HG03095 (cell line): Measurements from ENCODE around the gene LKAAEAR1.
"Not testable (repeated sequence)": the region's sequence is repeated elsewhere in the genome, so short reads cannot be mapped to it uniquely, and the experiment has no call there.

ENCODE experiments used
- ATAC-seq: cut with Tn5 transposase; IDR thresholded peaks from one replicate; pipeline ENCODE4 v1.9.1; 2021; ENCODE audit warnings: moderate library complexity; ENCODE audit not compliant: unreplicated experiment

The LKAAEAR1 gene, protein sequence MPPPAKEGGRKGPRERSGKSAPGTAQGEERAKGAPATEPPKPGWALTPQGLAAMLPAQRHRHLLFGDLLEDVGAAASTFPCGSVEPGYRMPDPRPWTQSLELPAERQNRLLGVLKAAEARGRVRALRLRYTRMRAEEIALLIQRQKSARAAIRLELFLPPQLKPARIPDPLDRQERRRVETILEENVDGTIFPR

DNA sequence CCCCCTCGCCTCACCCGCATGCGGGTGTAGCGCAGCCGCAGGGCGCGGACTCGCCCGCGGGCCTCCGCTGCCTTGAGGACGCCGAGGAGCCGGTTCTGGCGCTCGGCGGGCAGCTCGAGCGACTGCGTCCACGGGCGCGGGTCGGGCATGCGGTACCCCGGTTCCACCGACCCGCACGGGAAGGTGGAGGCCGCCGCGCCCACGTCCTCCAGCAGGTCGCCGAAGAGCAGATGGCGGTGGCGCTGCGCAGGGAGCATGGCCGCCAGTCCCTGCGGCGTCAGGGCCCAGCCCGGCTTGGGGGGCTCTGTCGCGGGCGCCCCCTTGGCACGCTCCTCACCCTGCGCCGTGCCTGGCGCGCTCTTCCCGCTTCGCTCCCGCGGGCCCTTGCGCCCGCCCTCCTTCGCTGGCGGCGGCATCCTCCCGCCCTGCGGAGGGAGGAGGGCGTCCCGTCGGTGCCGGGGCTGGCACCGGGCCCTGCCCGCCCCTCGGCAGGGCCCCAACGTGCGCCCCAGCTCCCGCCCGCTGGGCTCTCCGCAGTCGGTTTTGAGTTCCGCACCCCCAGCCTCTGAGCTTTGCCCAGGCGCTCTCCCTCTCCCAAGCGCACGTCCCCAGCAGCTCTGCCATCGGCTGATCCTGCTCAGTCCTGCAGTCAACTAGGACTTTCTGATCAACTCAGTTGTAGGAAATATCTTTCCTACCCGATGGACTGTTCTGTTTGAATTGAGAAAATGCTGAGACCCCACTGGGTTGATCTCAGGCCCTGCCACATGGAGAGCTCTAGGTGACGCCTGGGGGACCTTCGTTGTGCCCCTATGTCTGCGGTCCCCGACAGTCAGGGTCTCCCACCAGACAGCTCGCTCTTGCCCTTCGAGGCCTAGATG is at the start of gene LKAAEAR1:
Gene LKAAEAR1, minus strand, starts transcription at position 595 of the 881 bp plus-strand sequence. Its CDS starts 179 bp downstream, at position 416.
- no peak for ATAC-seq

DNA sequence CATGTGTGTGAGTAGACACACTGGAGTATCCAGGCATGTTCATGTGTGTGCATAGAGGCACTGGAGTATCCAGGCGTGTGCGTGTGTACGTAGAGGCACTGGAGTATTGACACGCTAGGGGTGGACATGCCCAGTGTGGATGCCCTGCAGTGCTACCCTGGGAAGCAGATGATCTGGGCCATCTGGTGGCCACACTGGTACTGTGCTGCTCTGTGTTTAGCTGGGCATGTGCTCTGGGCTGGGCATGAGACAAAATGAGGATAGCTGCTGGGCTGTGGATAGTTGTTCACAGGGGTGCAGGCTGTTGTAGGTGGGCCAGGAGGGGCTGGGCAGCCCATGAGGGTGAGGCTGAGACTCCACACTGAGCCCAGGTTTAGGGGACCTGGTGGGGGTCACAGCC is 47.2 kb upstream of the LKAAEAR1 start:
- ATAC-seq = no peak

DNA sequence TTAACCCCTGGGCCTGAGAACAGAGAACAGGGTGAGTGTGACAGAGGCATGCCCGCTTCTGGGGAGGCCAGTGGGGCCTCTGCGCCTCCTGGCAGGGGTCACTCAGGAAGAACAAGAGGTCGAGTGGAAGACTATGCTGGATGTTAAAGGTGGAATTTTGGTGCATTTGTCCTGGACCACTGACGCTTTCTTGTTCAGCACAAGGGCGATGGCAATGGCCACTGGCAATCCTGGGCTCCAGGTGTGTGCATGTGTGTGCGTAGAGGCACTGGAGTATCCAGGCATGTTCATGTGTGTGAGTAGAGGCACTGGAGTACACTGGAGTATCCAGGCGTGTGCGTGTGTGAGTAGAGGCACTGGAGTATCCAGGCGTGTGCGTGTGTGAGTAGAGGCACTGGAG is 46.7 kb upstream of the LKAAEAR1 start:
- no peak for ATAC-seq

DNA sequence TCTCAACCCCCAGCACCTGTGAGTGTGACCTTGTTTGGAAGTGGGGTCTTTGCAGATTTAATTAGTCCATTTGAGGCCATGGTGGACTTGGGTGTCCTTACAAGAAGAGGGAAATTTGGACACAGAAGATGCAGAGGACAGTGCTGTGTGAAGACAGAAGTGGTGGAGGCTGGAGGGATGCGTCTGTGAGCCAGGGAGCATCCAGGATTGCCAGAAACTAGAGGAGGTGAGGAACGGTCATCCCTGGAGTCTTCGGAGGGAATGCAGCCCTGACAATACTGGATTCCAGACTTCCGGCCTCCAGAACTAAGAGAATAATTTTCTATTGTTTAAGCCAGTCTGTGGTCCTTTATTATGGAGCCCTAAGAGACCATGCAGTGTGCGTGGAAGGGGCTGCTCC is 46.1 kb upstream of the LKAAEAR1 start:
- ATAC-seq = no peak

DNA sequence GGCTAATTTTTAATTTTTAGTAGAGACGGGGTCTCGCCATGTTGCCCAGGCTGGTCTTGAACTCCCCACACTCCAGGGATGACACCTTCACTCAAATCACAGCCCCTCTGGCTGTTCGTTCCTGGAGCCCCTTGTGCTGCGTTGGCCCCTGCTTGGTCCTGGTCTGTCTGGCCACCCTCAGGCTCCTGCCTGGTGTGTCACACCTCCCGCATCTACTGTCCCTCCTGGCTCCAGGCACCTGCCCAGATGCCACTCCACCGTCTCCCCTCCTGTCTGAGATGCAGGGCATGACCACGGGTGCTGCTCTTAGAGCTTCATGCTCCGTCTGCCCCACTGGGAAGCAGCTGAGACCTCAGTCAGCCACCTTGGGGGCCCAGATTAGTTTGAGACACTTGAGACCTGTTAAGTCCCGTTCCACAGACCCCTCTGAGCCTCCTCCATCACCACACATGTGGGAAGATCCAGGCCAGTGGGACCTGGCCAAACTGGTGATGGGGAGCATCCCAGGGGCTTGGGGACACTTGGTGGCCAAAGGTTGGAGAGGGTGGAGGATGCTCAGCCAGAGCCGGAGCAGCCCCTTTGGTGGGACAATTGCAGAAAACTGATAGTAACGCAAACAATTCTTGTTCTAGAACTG is 45.1 kb upstream of the LKAAEAR1 start:
- ATAC-seq = no peak

DNA sequence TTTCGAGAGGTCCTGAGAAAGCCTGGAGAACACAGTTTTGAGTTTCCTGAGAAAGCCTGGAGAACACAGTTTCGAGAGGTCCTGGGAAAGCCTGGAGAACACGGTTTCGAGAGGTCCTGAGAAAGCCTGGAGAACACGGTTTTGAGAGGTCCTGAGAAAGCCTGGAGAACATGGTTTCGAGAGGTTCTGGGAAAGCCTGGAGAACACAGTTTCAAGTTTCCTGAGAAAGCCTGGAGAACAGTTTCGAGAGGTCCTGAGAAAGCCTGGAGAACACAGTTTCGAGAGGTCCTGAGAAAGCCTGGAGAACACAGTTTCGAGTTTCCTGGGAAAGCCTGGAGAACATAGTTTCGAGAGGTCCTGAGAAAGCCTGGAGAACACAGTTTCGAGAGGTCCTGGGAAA is 39.3 kb upstream of the LKAAEAR1 start:
- not testable (repeated sequence) for ATAC-seq

DNA sequence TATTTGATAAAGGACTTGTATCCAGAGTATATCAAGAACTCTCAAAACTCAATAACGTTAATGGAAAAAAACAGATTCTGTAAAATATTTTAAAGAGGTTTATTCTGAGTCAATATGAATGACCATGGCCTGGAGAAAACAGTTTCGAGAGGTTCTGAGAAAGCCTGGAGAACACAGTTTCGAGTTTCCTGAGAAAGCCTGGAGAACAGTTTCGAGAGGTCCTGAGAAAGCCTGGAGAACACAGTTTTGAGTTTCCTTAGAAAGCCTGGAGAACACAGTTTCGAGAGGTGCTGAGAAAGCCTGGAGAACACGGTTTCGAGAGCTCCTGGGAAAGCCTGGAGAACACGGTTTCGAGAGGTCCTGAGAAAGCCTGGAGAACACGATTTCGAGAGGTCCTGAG is 38.7 kb upstream of the LKAAEAR1 start:
- ATAC-seq = not testable (repeated sequence)

DNA sequence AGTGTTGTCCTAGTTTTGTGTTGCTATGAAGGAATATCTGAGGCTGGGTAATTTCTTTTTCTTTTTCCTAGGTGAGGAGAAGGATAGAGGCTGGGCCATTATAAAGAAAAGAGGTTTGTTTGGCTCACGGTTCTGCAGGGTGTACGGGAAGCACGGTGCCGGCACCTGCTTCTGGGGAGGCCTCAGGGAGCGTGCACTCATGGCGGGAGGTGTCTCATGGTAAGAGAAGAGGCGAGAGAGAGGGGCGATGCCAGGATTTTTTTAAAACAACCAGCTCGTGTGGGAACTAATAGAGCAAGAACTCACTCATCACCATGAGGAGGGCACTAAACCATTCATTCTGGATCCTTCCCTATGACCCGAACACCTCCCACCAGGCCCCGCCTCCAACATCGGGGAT is 37.4 kb upstream of the LKAAEAR1 start:
- no peak for ATAC-seq

DNA sequence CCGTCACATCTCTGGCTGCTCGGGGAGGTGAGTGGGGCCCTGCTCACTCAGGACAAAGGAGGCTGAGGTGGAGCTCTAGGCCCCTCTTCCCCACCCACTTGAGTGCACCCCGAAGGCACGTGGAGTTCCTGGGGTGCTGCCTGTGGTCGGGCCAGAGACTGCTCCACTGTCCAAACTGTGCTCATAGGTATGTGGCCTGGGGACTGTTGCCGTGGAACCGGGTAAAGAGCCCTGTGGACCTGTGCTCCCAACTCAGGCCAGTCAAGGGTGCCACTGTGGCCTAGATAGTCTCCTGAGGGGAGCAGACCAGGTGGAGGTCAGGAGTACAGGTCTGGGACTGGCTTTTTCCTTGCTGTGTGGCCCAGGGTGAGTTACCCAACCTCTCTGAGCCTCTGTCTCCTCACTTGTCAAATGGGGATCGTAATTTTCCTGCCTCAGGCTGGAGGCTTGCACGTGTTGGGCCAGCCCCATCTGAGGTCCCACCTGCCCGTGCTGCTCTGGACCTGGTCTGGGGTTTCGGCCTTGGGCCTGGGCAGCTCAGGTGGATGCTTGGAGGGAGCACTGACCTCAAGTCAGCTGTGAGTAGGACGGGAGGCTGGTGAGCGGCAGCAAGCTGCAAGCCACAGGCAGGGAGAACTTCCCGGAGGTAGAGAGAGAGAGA is 35.6 kb upstream of the LKAAEAR1 start:
- ATAC-seq = no peak

DNA sequence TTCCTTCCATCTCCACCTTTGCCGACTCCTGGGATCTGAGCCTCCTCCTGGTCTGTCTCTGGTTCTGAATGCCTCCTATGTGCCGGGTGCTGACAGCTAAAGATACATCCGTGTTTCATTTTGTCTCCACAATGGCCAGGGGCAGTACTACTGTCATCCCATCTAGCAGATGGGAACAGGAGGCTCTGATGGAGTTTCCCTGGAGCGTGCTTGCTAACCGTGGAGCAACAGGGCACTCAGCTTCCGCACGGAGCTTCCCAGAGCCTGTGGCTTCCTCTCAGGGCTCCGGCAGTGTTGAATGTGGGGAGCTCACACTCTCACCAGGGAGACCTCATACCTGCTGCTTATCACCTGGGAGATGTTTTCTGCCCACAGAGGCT is 35.1 kb upstream of the LKAAEAR1 start:
- ATAC-seq = no peak

DNA sequence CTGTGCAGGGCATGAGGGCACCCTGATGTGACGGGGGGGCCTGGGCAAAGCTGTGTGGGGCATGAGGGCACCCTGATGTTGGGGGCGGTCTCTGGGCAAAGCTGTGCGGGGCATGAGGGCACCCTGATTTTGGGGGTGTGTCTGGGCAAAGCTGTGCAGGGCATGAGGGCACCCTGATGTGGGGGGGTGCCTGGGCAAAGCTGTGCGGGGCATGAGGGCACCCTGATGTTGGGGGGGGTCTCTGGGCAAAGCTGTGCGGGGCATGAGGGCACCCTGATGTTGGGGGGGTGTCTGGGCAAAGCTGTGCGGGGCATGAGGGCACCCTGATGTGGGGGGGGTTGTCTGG is 33.2 kb upstream of the LKAAEAR1 start:
- ATAC-seq = not testable (repeated sequence)

DNA sequence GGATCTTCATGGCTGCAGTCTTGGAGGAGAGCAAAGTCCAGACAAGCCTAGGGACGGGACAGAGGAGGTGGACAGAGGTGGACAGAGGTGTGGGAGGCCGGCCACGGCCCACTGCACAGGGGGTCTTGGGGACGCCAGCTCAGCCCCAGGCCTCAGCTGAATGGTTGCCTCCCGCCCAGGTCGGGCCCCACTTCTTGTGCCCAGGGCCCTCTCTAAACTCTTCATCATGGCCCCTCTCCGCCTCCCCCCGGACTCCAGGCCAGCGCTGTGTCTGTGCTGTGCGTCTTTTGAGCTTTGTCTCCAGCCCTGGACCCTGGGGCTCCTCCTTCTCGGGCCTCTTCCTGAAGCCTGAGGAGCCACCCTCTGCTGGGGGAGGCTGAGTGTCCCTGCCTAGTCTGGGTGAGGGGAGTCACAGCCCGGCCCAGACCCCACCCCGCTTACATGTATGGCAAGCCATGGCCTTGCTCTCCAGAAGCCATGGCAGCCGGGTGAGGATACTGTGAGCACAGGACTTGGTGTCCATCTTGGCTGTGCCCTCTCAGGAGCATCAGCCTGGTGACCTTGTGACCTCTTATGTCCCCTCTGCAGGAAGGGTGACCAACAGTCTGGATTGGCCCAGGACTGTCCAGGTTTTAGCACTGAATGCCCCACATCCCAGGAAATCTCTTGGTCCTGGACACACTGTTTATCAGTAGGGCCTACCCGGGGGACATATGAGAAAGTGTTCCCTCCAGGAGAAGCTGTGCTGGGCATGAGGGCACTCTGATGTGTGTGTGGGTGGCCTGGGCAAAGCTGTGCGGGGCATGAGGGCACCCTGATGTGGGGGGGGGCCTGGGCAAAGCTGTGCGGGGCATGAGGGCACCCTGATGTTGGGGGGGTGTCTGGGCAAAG is 32.6 kb upstream of the LKAAEAR1 start:
- no peak for ATAC-seq

DNA sequence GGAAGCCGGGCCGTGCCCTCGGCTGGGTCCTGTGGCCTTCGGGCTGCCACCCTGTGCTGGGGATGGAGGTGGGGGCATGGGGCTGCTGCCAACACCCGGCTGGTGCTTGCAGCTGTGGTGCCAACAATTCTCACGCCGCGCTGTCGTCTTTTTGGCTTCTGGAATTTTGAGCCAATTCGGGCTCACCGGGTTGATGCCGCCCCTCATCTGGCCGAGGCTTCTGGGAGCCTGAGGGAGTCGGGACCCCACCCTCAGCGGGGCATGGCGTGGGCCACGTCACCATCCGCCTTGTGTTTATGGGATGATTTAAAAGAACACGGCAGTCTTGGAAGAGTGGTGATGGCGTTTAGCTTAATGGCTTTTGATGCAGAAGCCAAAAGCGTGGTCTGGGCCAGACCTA is 31.8 kb upstream of the LKAAEAR1 start:
- ATAC-seq = no peak

DNA sequence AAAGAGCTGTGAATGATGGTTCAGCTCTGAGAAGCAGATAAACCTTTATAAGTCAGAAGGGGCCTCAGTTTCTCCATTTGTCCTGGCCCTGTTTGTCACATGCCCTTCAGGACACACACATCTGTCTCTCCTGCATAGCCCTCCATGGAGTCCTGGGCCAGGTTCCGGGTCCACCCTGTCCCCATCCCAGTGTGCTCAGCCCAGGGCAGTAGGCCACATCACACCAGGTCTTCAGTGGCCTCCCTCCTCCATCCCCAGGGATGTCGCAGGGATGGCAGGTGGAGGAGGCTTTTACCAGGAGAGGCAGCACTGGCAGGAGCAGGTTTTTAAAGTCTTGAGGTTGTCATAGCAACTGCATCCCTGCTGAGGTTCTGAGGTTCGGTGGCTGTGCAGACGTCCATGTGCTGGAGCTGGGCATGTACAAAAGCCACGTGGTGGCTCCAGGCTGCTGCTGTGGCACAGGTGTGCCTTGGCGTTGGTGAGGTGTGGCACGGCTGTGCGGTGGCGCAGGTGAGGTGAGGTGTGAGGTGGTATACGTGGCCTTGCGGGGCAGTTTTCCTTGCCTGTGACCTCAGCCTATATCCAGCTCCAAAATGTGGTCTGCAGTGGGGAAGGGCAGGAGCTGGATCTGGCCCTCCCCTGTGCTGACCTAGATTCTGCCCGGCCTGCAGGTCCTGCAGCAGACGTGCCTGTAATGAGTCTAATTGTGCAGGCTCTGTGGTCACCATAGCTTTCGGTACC is 31.1 kb upstream of the LKAAEAR1 start:
- ATAC-seq = no peak

DNA sequence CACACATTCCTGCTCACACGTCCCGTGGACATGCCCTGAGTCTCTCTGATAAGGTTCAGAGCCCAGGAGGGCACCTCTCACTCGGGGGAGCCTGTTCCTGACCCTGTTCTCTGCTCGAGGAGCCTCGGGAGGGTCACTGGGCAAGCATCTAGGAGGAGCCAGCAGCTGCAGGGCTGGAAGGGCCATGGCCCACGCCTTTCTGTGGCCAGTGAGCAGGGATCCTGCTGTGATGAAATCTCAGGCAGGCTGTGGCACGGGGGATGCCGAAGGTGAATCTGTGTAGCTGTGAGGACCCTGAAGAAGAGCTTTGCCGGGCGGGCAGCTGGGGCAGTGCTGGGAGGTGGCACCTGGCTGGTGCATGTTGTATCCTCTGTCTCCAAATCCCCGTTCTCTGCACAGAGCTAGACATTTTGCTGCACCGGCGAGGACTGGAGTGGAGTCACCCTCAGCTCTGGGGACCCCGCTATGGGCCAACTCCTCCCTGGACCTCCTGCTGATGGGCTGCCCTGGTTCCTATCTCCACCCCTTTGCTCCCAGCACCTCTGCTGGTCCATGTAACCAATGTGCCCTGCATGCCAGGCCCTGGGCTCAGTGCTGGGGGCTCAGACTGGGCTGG is 30.3 kb upstream of the LKAAEAR1 start:
- no peak for ATAC-seq

DNA sequence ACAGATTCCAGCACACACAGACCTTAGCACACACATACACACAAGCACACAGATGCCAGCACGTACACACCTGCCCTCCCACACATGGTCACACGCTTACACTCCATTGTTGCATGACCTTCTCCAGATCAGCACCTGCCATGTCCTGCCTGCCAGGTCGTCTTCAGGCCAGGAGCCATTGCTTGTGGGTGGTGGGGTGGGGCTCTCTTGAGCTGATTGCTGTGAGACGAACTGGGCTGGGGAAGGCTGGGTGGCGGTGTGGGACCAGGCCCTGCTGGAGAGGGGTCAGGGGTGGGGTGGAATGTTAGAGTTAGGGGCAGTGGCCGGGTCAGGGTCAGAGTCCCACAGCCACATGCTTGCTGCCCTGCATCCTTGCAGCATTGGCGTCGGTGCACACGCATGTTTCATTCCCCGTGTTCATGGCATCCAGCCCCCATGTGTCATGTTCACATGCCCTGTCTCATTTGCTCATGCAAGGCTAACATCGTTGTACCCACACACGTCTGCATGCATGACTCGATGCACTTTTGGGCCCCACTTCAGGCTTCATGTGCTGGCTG is 29.7 kb upstream of the LKAAEAR1 start:
- ATAC-seq = no peak

DNA sequence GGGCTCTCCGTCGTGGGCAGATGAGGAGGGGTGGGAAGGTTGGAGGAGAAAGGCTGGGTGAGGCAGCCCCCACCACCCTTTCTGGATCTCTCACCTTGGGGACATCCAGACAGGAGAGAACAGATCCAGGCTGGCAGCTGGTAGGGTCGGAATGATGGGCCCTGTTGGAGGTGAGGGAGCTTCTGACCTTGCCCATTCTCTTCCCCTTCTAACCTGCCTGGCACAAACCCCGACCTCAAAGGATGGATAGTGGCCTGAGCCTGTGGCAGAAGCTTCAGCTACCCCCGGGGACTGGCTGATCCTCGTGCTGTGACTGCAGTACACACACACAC is 29.2 kb upstream of the LKAAEAR1 start:
- no peak for ATAC-seq

DNA sequence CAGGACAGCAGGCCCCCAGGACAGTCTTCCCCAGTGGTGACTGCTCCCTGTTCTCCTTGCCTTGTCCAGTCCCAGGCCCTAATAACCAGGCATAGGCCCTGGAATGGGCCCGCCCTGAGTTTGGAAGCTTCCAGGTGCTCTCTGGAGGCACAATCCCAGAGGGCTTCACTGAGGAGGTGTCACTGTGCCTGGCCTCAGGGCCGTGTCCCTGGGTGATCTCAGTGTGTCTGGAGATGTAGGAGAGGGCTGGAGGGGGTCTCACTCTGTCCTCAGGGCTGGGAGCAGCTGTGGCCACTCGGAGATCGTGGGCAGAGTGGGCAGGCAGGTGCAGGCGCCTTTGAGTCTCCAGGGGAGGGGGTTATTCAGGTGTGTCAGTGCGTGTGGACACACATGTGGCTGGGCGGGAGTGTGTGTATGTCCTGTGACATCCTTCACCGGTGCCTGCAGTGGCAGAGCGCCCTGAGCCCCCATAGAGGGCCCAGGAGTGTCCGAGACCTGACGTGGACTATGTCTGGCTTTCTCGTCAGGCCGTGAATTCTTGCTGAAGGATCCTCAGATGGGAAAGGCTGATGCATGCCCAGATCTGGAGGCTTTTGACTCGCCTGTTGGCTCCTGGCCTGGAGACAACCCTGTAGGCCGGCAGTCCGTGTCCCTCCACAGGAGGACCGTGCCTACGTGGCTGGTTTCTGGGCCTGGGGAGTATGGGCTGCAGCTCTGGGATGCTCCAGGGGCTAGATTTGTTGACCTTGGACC is 28.7 kb upstream of the LKAAEAR1 start:
- ATAC-seq = no peak
